Left colon (tissue), 2 donors: ENCODE data around the gene AGPS. TPM values are rescaled to one million over a fixed set of nuclear protein-coding genes. Genes with fewer than 3 reads are reported as not detected.

ENCODE experiments used
- ATAC-seq: fragments of 200-7000 bp; cut with Tn5 transposase; one replicate; pipeline ENCODE4 v1.9.1; 2020; ENCODE audit warnings: mild to moderate bottlenecking, moderate library complexity
- DNase-seq, 2 donors: peaks; one replicate each; pipeline ENCODE4 v3.0.0-alpha.2; 2020
- intact Hi-C, 2 donors: fragments of 100-400 bp; cut with DNase I in 1 of 2; cut with micrococcal nuclease in 1 of 2; formaldehyde crosslinking; loops; one replicate each; pipeline versions ENCODE4 v1.11.2 to v1.14.0; 2022; cut with DNase I, micrococcal nuclease
- total RNA-seq, 2 donors: library from RNA; stranded (reverse); fragmentation: NEBNext Ultra II Directional; extraction: Animal tissue kit (Norgen Biotek cat#: 25700); gene quantifications; one replicate each; pipeline ENCODE4 v1.2.1, GENCODE V29; 2021
- donor health status: DM: no; HTN: no; CAD: no.
- donor health status: DM: yes; HTN: yes; CAD: no.

The AGPS gene
- total RNA-seq, 2 donors from 2014 or later, result 54.9 to 62.3 TPM

- no peak for DNase-seq
- intact Hi-C loops, result loop anchor here in 1 of 2 donors (10.0 kb wide), 1 partner anchor 59 kb away; a partner anchor contains a TSS
- ATAC-seq, result no peak
Measured at GRCh38 chr2:177556153-177556552, 163.6 kb downstream of the AGPS start.

- ATAC-seq (no peak), DNase-seq (no peak)
- intact Hi-C loops, result loop anchor here in 1 of 2 donors (10.0 kb wide), 1 partner anchor 57 kb away; a partner anchor contains a TSS
Measured at GRCh38 chr2:177557794-177558193, 165.2 kb downstream of the AGPS start.

GRCh38 chr2:177559638-177560037, 167.1 kb downstream of the AGPS start:
- DNase-seq, result no peak
- intact Hi-C loops, result loop anchor here in 1 of 2 donors (10.0 kb wide), 1 partner anchor 55 kb away; a partner anchor contains a TSS
- no peak for ATAC-seq

- no peak for ATAC-seq
- intact Hi-C loops, result no loop called here
- no peak for DNase-seq
Measured at GRCh38 chr2:177568390-177568789, 175.8 kb downstream of the AGPS start.

- no peak for DNase-seq
- no peak for ATAC-seq
- intact Hi-C loops, result no loop called here
Measured at GRCh38 chr2:177568893-177569292, 176.3 kb downstream of the AGPS start.

GRCh38 chr2:177572236-177572671, 179.7 kb downstream of the AGPS start:
- DNase-seq (no peak), ATAC-seq (no peak)
- intact Hi-C loops, result no loop called here

GRCh38 chr2:177573120-177573519, 180.5 kb downstream of the AGPS start:
- ATAC-seq (no peak), DNase-seq (no peak)
- intact Hi-C loops, result no loop called here

- DNase-seq (no peak), ATAC-seq (no peak)
- intact Hi-C loops, result no loop called here
Measured at GRCh38 chr2:177574356-177574755, 181.8 kb downstream of the AGPS start.

GRCh38 chr2:177575358-177575757, 182.8 kb downstream of the AGPS start:
- intact Hi-C loops, result no loop called here
- ATAC-seq (no peak), DNase-seq (no peak)

- intact Hi-C loops, result no loop called here
- ATAC-seq (no peak), DNase-seq (no peak)
Measured at GRCh38 chr2:177577075-177577474, 184.5 kb downstream of the AGPS start.

- no peak for ATAC-seq
- intact Hi-C loops, result no loop called here
- no peak for DNase-seq
Measured at GRCh38 chr2:177578454-177578853, 185.9 kb downstream of the AGPS start.

- ATAC-seq (peak; percentile 94), DNase-seq (no peak)
- intact Hi-C loops, result no loop called here
Measured at GRCh38 chr2:177579486-177580036, 187.0 kb downstream of the AGPS start.

GRCh38 chr2:177582000-177582399, 189.4 kb downstream of the AGPS start:
- DNase-seq (no peak), ATAC-seq (no peak)
- intact Hi-C loops, result no loop called here

- no peak for ATAC-seq
- no peak for DNase-seq
- intact Hi-C loops, result no loop called here
Measured at GRCh38 chr2:177584030-177584692, 191.6 kb downstream of the AGPS start.

- intact Hi-C loops, result no loop called here
- DNase-seq (no peak), ATAC-seq (peak; percentile 86)
Measured at GRCh38 chr2:177585234-177585863, 192.8 kb downstream of the AGPS start.

GRCh38 chr2:177586154-177586553, 193.6 kb downstream of the AGPS start:
- DNase-seq, result no peak
- ATAC-seq, result no peak
- intact Hi-C loops, result no loop called here

- DNase-seq, result no peak
- no peak for ATAC-seq
- intact Hi-C loops, result no loop called here
Measured at GRCh38 chr2:177587371-177587770, 194.8 kb downstream of the AGPS start.

GRCh38 chr2:177588671-177589070, 196.1 kb downstream of the AGPS start:
- intact Hi-C loops, result no loop called here
- DNase-seq (no peak), ATAC-seq (no peak)

- intact Hi-C loops, result no loop called here
Measured at GRCh38 chr2:177589186-177589585, 196.6 kb downstream of the AGPS start.

GRCh38 chr2:177592397-177592796, 199.8 kb downstream of the AGPS start:
- ATAC-seq (no peak), DNase-seq (no peak)
- intact Hi-C loops, result no loop called here

More at GRCh38 chr2:177589186-177589585, 196.6 kb downstream of the AGPS start:
- DNase-seq, result no peak
- ATAC-seq, result no peak
